GM19099 (cell line): ENCODE data around the gene PITPNM3.

ENCODE experiments used
- POLR2A ChIP-seq: IDR thresholded peaks from 3 replicates; pipeline ENCODE4 v1.6.1; 2011; ENCODE audit warnings: low read depth; ENCODE audit not compliant: insufficient read length; ENCODE audit errors: extremely low read depth

Gene PITPNM3

GRCh38 chr17:6502871-6503509, 53.4 kb downstream of the PITPNM3 start:
- no peak for TF ChIP-seq POLR2A

- TF ChIP-seq POLR2A: no peak
These were observed 54.2 kb downstream of the PITPNM3 start for GRCh38 chr17:6502142-6502541.

GRCh38 chr17:6501359-6501758, 55.0 kb downstream of the PITPNM3 start:
- no peak for TF ChIP-seq POLR2A

- no peak for TF ChIP-seq POLR2A
These were observed 57.3 kb downstream of the PITPNM3 start for GRCh38 chr17:6498901-6499540.

GRCh38 chr17:6498356-6498755, 58.0 kb downstream of the PITPNM3 start:
- TF ChIP-seq POLR2A: no peak

GRCh38 chr17:6497496-6498221, 58.7 kb downstream of the PITPNM3 start:
- no peak for TF ChIP-seq POLR2A

GRCh38 chr17:6496640-6497441, 59.5 kb downstream of the PITPNM3 start:
- TF ChIP-seq POLR2A: no peak

- no peak for TF ChIP-seq POLR2A
These were observed 60.3 kb downstream of the PITPNM3 start for GRCh38 chr17:6496116-6496481.

GRCh38 chr17:6495450-6496115, 60.8 kb downstream of the PITPNM3 start:
- TF ChIP-seq POLR2A: no peak

- no peak for TF ChIP-seq POLR2A
These were observed 62.0 kb downstream of the PITPNM3 start for GRCh38 chr17:6494239-6494941.

GRCh38 chr17:6492892-6493674, 63.3 kb downstream of the PITPNM3 start:
- TF ChIP-seq POLR2A: no peak

GRCh38 chr17:6491071-6491700, 65.2 kb downstream of the PITPNM3 start:
- no peak for TF ChIP-seq POLR2A

- no peak for TF ChIP-seq POLR2A
These were observed 67.3 kb downstream of the PITPNM3 start for GRCh38 chr17:6489016-6489550.

GRCh38 chr17:6488008-6488539, 68.3 kb downstream of the PITPNM3 start:
- no peak for TF ChIP-seq POLR2A
